K562 (cell line): ENCODE data around the gene PLAGL1. TPM values are rescaled to one million over a fixed set of nuclear protein-coding genes. Genes with fewer than 3 reads are reported as not detected.
A peak's percentile ranks its signal among the peaks of the same experiment; 100 is the strongest.

Experiments
- ATAC-seq: fragments of 200-7000 bp; cut with Tn5 transposase; 3 replicates; pipeline ENCODE4 v1.9.1; 2020; ENCODE audit warnings: moderate library complexity
- BruUV-seq: library from RNA; stranded (reverse); fragments of 400-500 nt; replicated peaks from 2 replicates; lab custom pipeline; 2021; lab: Mats Ljungman, UMichigan
- CTCF ChIA-PET: fragments of 300-600 bp; formaldehyde crosslinking; extraction: SDS; loops from one replicate; lab custom pipeline; 2021; ENCODE audit warnings: low intra/inter-chr PET ratio; lab: Yijun Ruan, JAX
- POLR2A ChIA-PET: fragments of 300-600, 350-650 bp; sonication (Branson Sonifier 250); formaldehyde crosslinking; extraction: SDS; loops from one replicate; lab custom pipeline; 2021; ENCODE audit warnings: antibody characterized with exemption, inconsistent platforms; lab: Yijun Ruan, JAX
- DNase-seq, 4 experiments: peaks; one replicate each; pipeline versions ENCODE4 v3.0.0 to v3.0.0-alpha.2; 2011 to 2018; ENCODE audit warnings: low spot score in 3 of 4, mixed read lengths in 3 of 4; ENCODE audit errors: extremely low read depth in 1 of 4
- FAIRE-seq: peaks from 2 replicates; lab custom pipeline; 2011; peaks lifted over from hg19 to GRCh38; lab: Jason Lieb, UNC
- H2AFZ ChIP-seq: 2 replicates; pipeline ENCODE4 v1.6.0; 2011; ENCODE audit warnings: low read depth, low read length, control low read depth, inconsistent platforms
- H3K27ac ChIP-seq: fragments of 200-600 bp; 3 replicates; pipeline ENCODE4 v1.8.0; 2011; ENCODE audit warnings: low read depth, mild to moderate bottlenecking, control low read depth, inconsistent platforms, low read length, moderate library complexity, mixed read lengths; ENCODE audit errors: extremely low read depth
- H3K27me3 ChIP-seq, 2 experiments: fragments of 300-600 bp in 1 of 2; 2 replicates in 1 of 2; 3 replicates in 1 of 2; pipeline versions ENCODE4 v1.6.0 to v1.8.0; 2011; ENCODE audit warnings: inconsistent platforms in 2 of 2, low read length in 2 of 2, mild to moderate bottlenecking in 1 of 2, mixed read lengths in 1 of 2, moderate library complexity in 1 of 2; ENCODE audit not compliant: control insufficient read depth in 2 of 2, insufficient read depth in 2 of 2
- H3K36me3 ChIP-seq: fragments of 300-600 bp; 3 replicates; pipeline ENCODE4 v1.8.0; 2011; ENCODE audit warnings: mild to moderate bottlenecking, low read length, inconsistent platforms; ENCODE audit not compliant: control insufficient read depth, insufficient read depth
- H3K4me1 ChIP-seq, 2 experiments: fragments of 200-600 bp in 1 of 2; replicated peaks in 1 of 2; 2 replicates in 1 of 2; 3 replicates in 1 of 2; pipeline versions ENCODE4 v1.5.1 to v1.8.0; 2011; ENCODE audit warnings: inconsistent platforms in 2 of 2, low read length in 2 of 2, mild to moderate bottlenecking in 1 of 2, mixed read lengths in 1 of 2, moderate library complexity in 1 of 2; ENCODE audit not compliant: control insufficient read depth in 2 of 2, insufficient read depth in 2 of 2
- H3K4me2 ChIP-seq: 2 replicates; pipeline ENCODE4 v1.6.1; 2011; ENCODE audit warnings: low read length, control low read depth, inconsistent platforms, mixed read lengths; ENCODE audit not compliant: insufficient read depth
- H3K4me3 ChIP-seq: fragments of 200-600 bp; sonication (generic), shearing (Covaris generic); 2 replicates; pipeline ENCODE4 v1.5.1; 2016; ENCODE audit warnings: control low read depth, inconsistent platforms
- H3K79me2 ChIP-seq: fragments of 200-600 bp; 3 replicates; pipeline ENCODE4 v1.8.0; 2011; ENCODE audit warnings: low read length, inconsistent platforms; ENCODE audit not compliant: control insufficient read depth, insufficient read depth
- H3K9ac ChIP-seq, 2 experiments: 2 replicates each; pipeline versions ENCODE4 v1.6.0 to v1.6.1; 2011; ENCODE audit warnings: low read depth in 2 of 2, low read length in 2 of 2, control low read depth in 1 of 2, inconsistent platforms in 1 of 2, mild to moderate bottlenecking in 1 of 2, mixed read lengths in 1 of 2; ENCODE audit not compliant: insufficient read depth in 1 of 2
- H3K9me1 ChIP-seq: one replicate; pipeline ENCODE4 v1.6.0; 2011; ENCODE audit warnings: inconsistent platforms, mild to moderate bottlenecking, low read length, moderate library complexity; ENCODE audit not compliant: control insufficient read depth, insufficient read depth
- H3K9me3 ChIP-seq: replicated peaks from 2 replicates; pipeline ENCODE4 v1.5.1; 2011; ENCODE audit warnings: low read depth, low read length, inconsistent platforms; ENCODE audit not compliant: control insufficient read depth, insufficient read depth
- H4K20me1 ChIP-seq: replicated peaks from 2 replicates; pipeline ENCODE4 v1.6.1; 2011; ENCODE audit warnings: low read length, inconsistent platforms, mixed read lengths; ENCODE audit not compliant: control insufficient read depth, insufficient read depth
- CBX3 ChIP-seq, 2 experiments: IDR thresholded peaks; 1 replicate in 1 of 2; 2 replicates in 1 of 2; pipeline ENCODE4 v1.6.1; 2012; ENCODE audit warnings: inconsistent platforms in 2 of 2, low read length in 2 of 2, borderline replicate concordance in 1 of 2, control low read depth in 1 of 2
- CBX5 ChIP-seq: IDR thresholded peaks from 2 replicates; pipeline ENCODE4 v1.6.1; 2014; ENCODE audit warnings: low read depth, borderline replicate concordance
- CXXC5 ChIP-seq: fragments of 250-450 bp; sonication (Bioruptor Pico); IDR thresholded peaks from 2 replicates; pipeline ENCODE4 v1.8.0; 2022; ENCODE audit warnings: inconsistent platforms, mild to moderate bottlenecking, moderate library complexity
- EHMT2 ChIP-seq: fragments of 450-650 bp; IDR thresholded peaks from 2 replicates; pipeline ENCODE4 v1.6.1; 2018; ENCODE audit warnings: antibody characterized with exemption
- ELF1 ChIP-seq: fragments of 200-800 bp; sonication (Bioruptor generic); IDR thresholded peaks from 2 replicates; pipeline ENCODE4 v1.6.1; 2016; ENCODE audit warnings: missing genetic modification characterization, missing compliant biosample characterization
- ETV5 ChIP-seq: sonication (generic); formaldehyde crosslinking; IDR thresholded peaks from 2 replicates; pipeline ENCODE4 v1.4.0; 2020; ENCODE audit warnings: low read depth, mild to moderate bottlenecking, missing genetic modification reagents
- HCFC1 ChIP-seq: IDR thresholded peaks from 2 replicates; pipeline ENCODE4 v1.6.1; 2012; ENCODE audit warnings: low read depth, low read length, improper control_type of control experiment
- MAFF ChIP-seq: IDR thresholded peaks from 2 replicates; pipeline ENCODE4 v1.6.1; 2012; ENCODE audit warnings: low read length, improper control_type of control experiment
- MAFK ChIP-seq: IDR thresholded peaks from 2 replicates; pipeline ENCODE4 v1.6.1; 2011; ENCODE audit warnings: low read length, improper control_type of control experiment
- MECOM ChIP-seq: fragments of 250-450 bp; sonication (Bioruptor Pico); IDR thresholded peaks from 2 replicates; pipeline ENCODE4 v1.8.0; 2022; ENCODE audit warnings: inconsistent platforms
- MYNN ChIP-seq, 2 experiments: sonication (generic); formaldehyde crosslinking in 1 of 2; IDR thresholded peaks; 2 replicates each; pipeline versions ENCODE4 v1.5.0 to v1.6.1; 2016 to 2020; ENCODE audit warnings: antibody characterized with exemption in 1 of 2, missing genetic modification reagents in 1 of 2
- PRMT5 ChIP-seq: sonication (generic); formaldehyde crosslinking; IDR thresholded peaks from 2 replicates; pipeline ENCODE4 v1.5.0; 2020; ENCODE audit warnings: missing genetic modification reagents
- RCOR1 ChIP-seq, 2 experiments: IDR thresholded peaks; 2 replicates each; pipeline ENCODE4 v1.6.1; 2012; ENCODE audit warnings: low read depth in 2 of 2, low read length in 2 of 2, borderline replicate concordance in 1 of 2, improper control_type of control experiment in 1 of 2
- ZFP36 ChIP-seq: fragments of 150-350 bp; IDR thresholded peaks from 2 replicates; pipeline ENCODE4 v1.6.1; 2018; ENCODE audit warnings: low read length, low read depth; ENCODE audit not compliant: partially characterized antibody
- ZNF212 ChIP-seq: fragments of 450-650 bp; formaldehyde crosslinking; IDR thresholded peaks from 2 replicates; pipeline ENCODE4 v1.4.0; 2020; ENCODE audit warnings: mild to moderate bottlenecking
- ZNF384 ChIP-seq: IDR thresholded peaks from 2 replicates; pipeline ENCODE4 v1.6.1; 2012; ENCODE audit warnings: low read depth, low read length, improper control_type of control experiment
- WGBS: fragments of 100-300 bp; shearing (Covaris generic); methylation state at CpG from one replicate; pipeline ENCODE4 v1.1.6; 2016; ENCODE audit warnings: low coverage, mixed read lengths; ENCODE audit not compliant: insufficient coverage; ENCODE audit errors: missing lambda C conversion rate; 5-methylcytosine and 5-hydroxymethylcytosine counted together
- in situ Hi-C: fragments of 300-500 bp; cut with MboI; formaldehyde crosslinking; loops from 4 replicates; pipeline ENCODE4 v1.15.0; 2018; ENCODE audit warnings: inconsistent platforms, mixed read lengths
- intact Hi-C: fragments of 100-400 bp; cut with micrococcal nuclease; formaldehyde crosslinking; loops from 2 replicates; pipeline ENCODE4 v1.14.2; 2022
- polyA plus RNA-seq, 8 experiments: library from polyadenylated mRNA; depleted of rRNA in 4 of 8; stranded (reverse) in 5 of 8; unstranded in 3 of 8; fragments of >200 nt; fragmentation: Nextera tagmentation in 2 of 8; fragmentation: Illumina TruSeq in 1 of 8; extraction: Ambion mirVana in 2 of 8; extraction: Trizol in 1 of 8; gene quantifications; 2 replicates each; pipeline versions ENCODE4 v1.2.1 to v1.2.3, GENCODE V29; 2011 to 2014; ENCODE audit warnings: inconsistent platforms in 1 of 8, missing spikeins in 1 of 8
- total RNA-seq, 7 experiments: library from RNA; depleted of rRNA in 6 of 7; stranded (reverse); fragments of >200 nt in 6 of 7; fragmentation: Illumina TruSeq in 2 of 7; extraction: Trizol in 2 of 7; gene quantifications; 2 replicates each; pipeline versions ENCODE4 v1.2.1 to v1.2.3, GENCODE V29; 2011 to 2021; ENCODE audit warnings: low replicate concordance in 1 of 7
- TF ChIP-seq, protein P1 (sequence below): fragments of 450-650 bp; formaldehyde crosslinking; IDR thresholded peaks from 2 replicates; pipeline ENCODE4 v1.4.0; 2020; ENCODE audit warnings: mild to moderate bottlenecking, moderate library complexity
- TF ChIP-seq, protein P2 (sequence below): IDR thresholded peaks from 2 replicates; pipeline ENCODE4 v1.6.1; 2011; ENCODE audit warnings: borderline replicate concordance, low read depth, mild to moderate bottlenecking, moderate library complexity, low read length; ENCODE audit not compliant: insufficient read depth, poor library complexity, severe bottlenecking

The PLAGL1 gene
- total and polyA plus RNA-seq, 9 of the 15 experiments (the other 6 are each of a cell fraction or from before 2014, with no cell fraction given) = 4.9 to 29.6 (median 13.2) TPM

DNA sequence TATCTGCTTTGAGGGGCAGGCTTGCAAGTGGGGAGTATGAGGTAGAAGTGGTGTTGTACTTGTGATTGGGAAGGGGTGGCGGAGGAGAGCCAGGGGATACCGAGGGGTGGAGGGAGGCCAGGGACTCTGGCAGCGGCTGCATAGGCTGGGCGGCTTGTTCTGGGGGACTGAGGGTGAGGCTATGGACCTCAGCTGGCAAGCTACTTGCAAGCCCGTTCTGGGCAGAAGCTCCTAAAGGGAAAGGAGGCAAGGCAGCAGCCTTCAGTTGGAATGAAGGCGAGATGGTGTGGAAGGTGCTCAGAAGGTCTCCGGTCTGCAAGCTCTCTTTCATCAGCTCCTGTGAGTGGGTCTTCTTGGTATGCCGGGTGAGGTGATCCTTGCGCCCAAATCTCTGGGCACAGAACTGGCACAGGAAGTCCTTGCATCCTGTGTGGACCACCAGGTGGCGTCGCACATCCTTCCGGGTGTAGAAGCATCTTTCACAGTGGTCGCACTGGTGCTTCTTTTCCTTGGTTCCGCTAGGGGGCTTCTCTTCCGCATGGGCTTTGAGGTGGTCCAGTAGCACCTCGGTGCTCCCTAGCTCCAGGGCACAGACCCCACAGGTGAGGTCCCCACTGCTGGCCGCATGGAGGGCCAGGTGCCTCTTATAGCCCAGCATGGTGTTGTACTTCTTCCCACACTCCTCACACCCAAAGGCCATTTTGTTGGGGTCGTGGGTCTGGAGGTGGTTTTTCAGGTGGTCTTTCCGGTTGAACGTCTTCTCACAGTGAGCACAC, 66.0 kb downstream of the PLAGL1 start:
- Histone ChIP-seq H3K27me3 (no peaks in the 10 kb centered on the region), H3K4me1 (peaks cover 0 to 3% of the 10 kb centered on the region in 2 experiments; a peak in 1 of 5 replicates), H2AFZ (peak overlapping the region; percentile 85), H3K9me3 (no peaks in the 10 kb centered on the region), H3K9ac (no peak overlapping the region), H3K9me1 (no peaks in the 10 kb centered on the region), H3K4me2 (peak overlapping the region; percentile 61), H4K20me1 (no peaks in the 10 kb centered on the region), H3K27ac (no peak overlapping the region), H3K4me3 (no peak overlapping the region), H3K79me2 (no peaks in the 10 kb centered on the region), H3K36me3 (no peaks in the 10 kb centered on the region)
- CTCF ChIA-PET = interaction anchor here (0.6 to 5.2 kb wide), 3 partner anchors 68 to 148 kb away, joined by 3 to 31 read pairs (median 6); no protein-coding TSS in a partner anchor
- intact Hi-C loops = loop anchor here (1.0 to 5.0 kb wide), 8 partner anchors 71 to 430 kb away; partner anchors contain the start of genes FUCA2 and SF3B5
- BruUV-seq = TSS peak; percentile 34
- WGBS = 29% methylated on average over 20 of the region's 20 CpGs
- POLR2A ChIA-PET = interaction anchor here (0.8 to 1.2 kb wide), 2 partner anchors 14 to 67 kb away, joined by 3 to 5 read pairs; partner anchors contain the start of gene PLAGL1
- in situ Hi-C loops = loop anchor here (5.0 kb wide), 2 partner anchors 70 to 365 kb away; no protein-coding TSS in a partner anchor
- ATAC-seq (peak; percentile 91), DNase-seq (peak; percentile 73 to 86 (median 75)), FAIRE-seq (peak; percentile 82)
- no peak for TF ChIP-seq MAFF
- TF ChIP-seq EHMT2 = peak; percentile 63; the same call in 1 of the 2 replicates
- TF ChIP-seq, protein P1, sequence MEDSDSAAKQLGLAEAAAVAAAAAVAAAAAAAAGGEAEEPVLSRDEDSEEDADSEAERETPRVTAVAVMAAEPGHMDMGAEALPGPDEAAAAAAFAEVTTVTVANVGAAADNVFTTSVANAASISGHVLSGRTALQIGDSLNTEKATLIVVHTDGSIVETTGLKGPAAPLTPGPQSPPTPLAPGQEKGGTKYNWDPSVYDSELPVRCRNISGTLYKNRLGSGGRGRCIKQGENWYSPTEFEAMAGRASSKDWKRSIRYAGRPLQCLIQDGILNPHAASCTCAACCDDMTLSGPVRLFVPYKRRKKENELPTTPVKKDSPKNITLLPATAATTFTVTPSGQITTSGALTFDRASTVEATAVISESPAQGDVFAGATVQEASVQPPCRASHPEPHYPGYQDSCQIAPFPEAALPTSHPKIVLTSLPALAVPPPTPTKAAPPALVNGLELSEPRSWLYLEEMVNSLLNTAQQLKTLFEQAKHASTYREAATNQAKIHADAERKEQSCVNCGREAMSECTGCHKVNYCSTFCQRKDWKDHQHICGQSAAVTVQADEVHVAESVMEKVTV (CRISPR knock-in tag) = peak; percentile 70
- TF ChIP-seq RCOR1 (IDR thresholded peaks at IDR 0.05; ENCODE audit: borderline replicate concordance in 1 of 2, low read depth in 2 of 2, low read length in 2 of 2) = peak in 1 of 2 experiments; percentile 80; a peak in 2 of 4 replicates
- peak; percentile 66; the same call in 1 of the 2 replicates for TF ChIP-seq ZNF212 (CRISPR knock-in tag)
- TF ChIP-seq, protein P2, sequence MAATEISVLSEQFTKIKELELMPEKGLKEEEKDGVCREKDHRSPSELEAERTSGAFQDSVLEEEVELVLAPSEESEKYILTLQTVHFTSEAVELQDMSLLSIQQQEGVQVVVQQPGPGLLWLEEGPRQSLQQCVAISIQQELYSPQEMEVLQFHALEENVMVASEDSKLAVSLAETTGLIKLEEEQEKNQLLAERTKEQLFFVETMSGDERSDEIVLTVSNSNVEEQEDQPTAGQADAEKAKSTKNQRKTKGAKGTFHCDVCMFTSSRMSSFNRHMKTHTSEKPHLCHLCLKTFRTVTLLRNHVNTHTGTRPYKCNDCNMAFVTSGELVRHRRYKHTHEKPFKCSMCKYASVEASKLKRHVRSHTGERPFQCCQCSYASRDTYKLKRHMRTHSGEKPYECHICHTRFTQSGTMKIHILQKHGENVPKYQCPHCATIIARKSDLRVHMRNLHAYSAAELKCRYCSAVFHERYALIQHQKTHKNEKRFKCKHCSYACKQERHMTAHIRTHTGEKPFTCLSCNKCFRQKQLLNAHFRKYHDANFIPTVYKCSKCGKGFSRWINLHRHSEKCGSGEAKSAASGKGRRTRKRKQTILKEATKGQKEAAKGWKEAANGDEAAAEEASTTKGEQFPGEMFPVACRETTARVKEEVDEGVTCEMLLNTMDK = peak; percentile 98
- TF ChIP-seq MAFK = 0 out of 2 replicates have a peak, but pooled peaks have one; percentile 2
- TF ChIP-seq ELF1 = peak; percentile 85
- peak in 1 of 2 experiments; percentile 77; a peak in 1 of 3 replicates for TF ChIP-seq CBX3 (IDR thresholded peaks at IDR 0.05; ENCODE audit: borderline replicate concordance in 1 of 2, low read length in 2 of 2)
- no peak for TF ChIP-seq PRMT5
- 0 out of 2 replicates have a peak, but pooled peaks have one; percentile 42 for TF ChIP-seq CBX5
- peak; percentile 29; the same call in 1 of the 2 replicates for TF ChIP-seq MECOM (CRISPR knock-in tag)
- TF ChIP-seq ETV5 (CRISPR knock-in tag) = peak; percentile 83; the same call in 1 of the 2 replicates
- TF ChIP-seq ZNF384 = 0 out of 2 replicates have a peak, but pooled peaks have one; percentile 10
- TF ChIP-seq ZFP36 = no peak
- TF ChIP-seq MYNN (IDR thresholded peaks at IDR 0.05) = peak; percentile 66
- no peak for TF ChIP-seq MYNN (CRISPR knock-in tag; IDR thresholded peaks at IDR 0.05)
- peak; percentile 43; the same call in 1 of the 2 replicates for TF ChIP-seq HCFC1
- peak; percentile 43; the same call in 1 of the 2 replicates for TF ChIP-seq CXXC5 (CRISPR knock-in tag)
